GM23338 (cell line): Measurements from ENCODE around the gene RS1. TPM values are rescaled to one million over a fixed set of nuclear protein-coding genes. Genes with fewer than 3 reads are reported as not detected.

ENCODE experiments used
- ATAC-seq: fragments of 200-7000 bp; cut with Tn5 transposase; 3 replicates; pipeline ENCODE4 v1.9.1; 2020
- DNase-seq: peaks from one replicate; pipeline ENCODE4 v3.0.0-alpha.2; 2015; ENCODE audit warnings: low spot score
- H2AFZ ChIP-seq: fragments of 200-600 bp; sonication (generic); 2 replicates; pipeline ENCODE4 v1.8.0; 2016; ENCODE audit warnings: antibody characterized with exemption, mild to moderate bottlenecking, moderate library complexity
- H3F3A ChIP-seq: fragments of 200-600 bp; sonication (generic); replicated peaks from 2 replicates; pipeline ENCODE4 v1.8.0; 2017; ENCODE audit warnings: antibody characterized with exemption, mixed run types, low read depth
- H3K27ac ChIP-seq: fragments of 200-600 bp; sonication (generic); 2 replicates; pipeline ENCODE4 v1.6.1; 2016; ENCODE audit warnings: low read depth
- H3K27me3 ChIP-seq: fragments of 200-600 bp; sonication (generic); 2 replicates; pipeline ENCODE4 v1.8.0; 2016; ENCODE audit warnings: mild to moderate bottlenecking, mixed run types, moderate library complexity; ENCODE audit not compliant: insufficient read depth
- H3K36me3 ChIP-seq: fragments of 200-600 bp; sonication (generic); 2 replicates; pipeline ENCODE4 v1.8.0; 2016; ENCODE audit warnings: mild to moderate bottlenecking; ENCODE audit not compliant: insufficient read depth
- H3K4me1 ChIP-seq: fragments of 200-600 bp; sonication (generic); 2 replicates; pipeline ENCODE4 v1.8.0; 2016; ENCODE audit warnings: mild to moderate bottlenecking, moderate library complexity; ENCODE audit not compliant: insufficient read depth
- H3K4me2 ChIP-seq: fragments of 200-600 bp; sonication (generic); 2 replicates; pipeline ENCODE4 v1.7.1; 2017; ENCODE audit warnings: mixed run types
- H3K4me3 ChIP-seq: fragments of 200-600 bp; sonication (generic); 2 replicates; pipeline ENCODE4 v1.6.1; 2016; ENCODE audit warnings: mixed run types
- H3K79me2 ChIP-seq: fragments of 200-600 bp; sonication (generic); replicated peaks from 2 replicates; pipeline ENCODE4 v1.8.0; 2017; ENCODE audit warnings: mild to moderate bottlenecking; ENCODE audit not compliant: insufficient read depth
- H3K9me2 ChIP-seq: fragments of 200-600 bp; sonication (generic); 2 replicates; pipeline ENCODE4 v1.8.0; 2017; ENCODE audit not compliant: insufficient read depth
- H4K20me1 ChIP-seq: fragments of 200-600 bp; sonication (generic); replicated peaks from 2 replicates; pipeline ENCODE4 v1.8.0; 2017; ENCODE audit warnings: mild to moderate bottlenecking; ENCODE audit not compliant: insufficient read depth
- H3K27ac Mint-ChIP-seq: 2 replicates; pipeline ENCODE4 v1.8.0; 2020; ENCODE audit warnings: inconsistent platforms, mild to moderate bottlenecking, moderate library complexity, mixed read lengths
- H3K27me3 Mint-ChIP-seq: 3 replicates; pipeline ENCODE4 v1.8.0; 2022; ENCODE audit warnings: low read depth, mild to moderate bottlenecking, moderate library complexity, mixed read lengths, inconsistent platforms; ENCODE audit not compliant: insufficient read depth, poor library complexity
- H3K36me3 Mint-ChIP-seq: 3 replicates; pipeline ENCODE4 v1.8.0; 2021; ENCODE audit warnings: low read depth, mild to moderate bottlenecking, inconsistent platforms, moderate library complexity, mixed read lengths
- H3K4me1 Mint-ChIP-seq: 3 replicates; pipeline ENCODE4 v1.8.0; 2020; ENCODE audit warnings: mild to moderate bottlenecking, inconsistent platforms, mixed read lengths
- H3K4me3 Mint-ChIP-seq: 3 replicates; pipeline ENCODE4 v1.8.0; 2021; ENCODE audit warnings: moderate library complexity, mild to moderate bottlenecking, inconsistent platforms, mixed read lengths
- H3K9me3 Mint-ChIP-seq: 3 replicates; pipeline ENCODE4 v1.8.0; 2020; ENCODE audit warnings: moderate library complexity, mild to moderate bottlenecking, inconsistent platforms, mixed read lengths
- CREB1 ChIP-seq: fragments of 250-450 bp; sonication (Bioruptor Pico); IDR thresholded peaks from 2 replicates; pipeline ENCODE4 v1.5.0; 2020; ENCODE audit warnings: low read depth, mild to moderate bottlenecking, moderate library complexity
- EZH2 ChIP-seq: fragments of 200-600 bp; sonication (generic); IDR thresholded peaks from one replicate; pipeline ENCODE4 v1.8.0; 2017; ENCODE audit warnings: antibody characterized with exemption, mild to moderate bottlenecking, low read depth; ENCODE audit not compliant: unreplicated experiment
- EZH2phosphoT487 ChIP-seq: fragments of 200-600 bp; sonication (generic); IDR thresholded peaks from one replicate; pipeline ENCODE4 v1.8.1; 2018; ENCODE audit warnings: antibody characterized with exemption; ENCODE audit not compliant: unreplicated experiment
- JUNB ChIP-seq: IDR thresholded peaks from one replicate; pipeline ENCODE4 v1.6.1; 2016; ENCODE audit warnings: antibody characterized with exemption; ENCODE audit not compliant: unreplicated experiment
- NANOG ChIP-seq: IDR thresholded peaks from 2 replicates; pipeline ENCODE4 v1.6.1; 2016; ENCODE audit warnings: antibody characterized with exemption, borderline replicate concordance
- POLR2AphosphoS5 ChIP-seq: IDR thresholded peaks from 2 replicates; pipeline ENCODE4 v1.6.1; 2016; ENCODE audit warnings: antibody characterized with exemption, low read depth
- STAT1 ChIP-seq: IDR thresholded peaks from one replicate; pipeline ENCODE4 v1.6.1; 2016; ENCODE audit warnings: antibody characterized with exemption; ENCODE audit not compliant: unreplicated experiment
- ZNF114 ChIP-seq: fragments of 250-450 bp; sonication (Bioruptor Pico); IDR thresholded peaks from 2 replicates; pipeline ENCODE4 v1.5.0; 2020; ENCODE audit warnings: mild to moderate bottlenecking, moderate library complexity
- ZNF331 ChIP-seq: fragments of 250-450 bp; sonication (Bioruptor Pico); IDR thresholded peaks from 2 replicates; pipeline ENCODE4 v1.5.0; 2020; ENCODE audit warnings: low read depth, mild to moderate bottlenecking, moderate library complexity
- polyA plus RNA-seq: library from polyadenylated mRNA; unstranded; fragments of >200 nt; fragmentation: Nextera tagmentation; extraction: Ambion mirVana; gene quantifications from 2 replicates; pipeline ENCODE4 v1.2.1, GENCODE V29; 2016
- total RNA-seq: library from RNA; depleted of rRNA; stranded (reverse); fragments of >200 nt; shearing (Covaris generic); gene quantifications from 2 replicates; pipeline ENCODE4 v1.2.3, GENCODE V29; 2014
- TF ChIP-seq, protein P1 (sequence below), 2 experiments: fragments of 200-600 bp in 1 of 2; sonication (generic) in 1 of 2; conservative IDR thresholded peaks; 2 replicates each; pipeline versions ENCODE4 v1.5.1 to v1.6.1; 2016 to 2017; ENCODE audit warnings: antibody characterized with exemption in 2 of 2, low read depth in 2 of 2, mild to moderate bottlenecking in 2 of 2, moderate library complexity in 1 of 2
- TF ChIP-seq, protein P2 (sequence below): IDR thresholded peaks from 2 replicates; pipeline ENCODE4 v1.6.1; 2016; ENCODE audit warnings: antibody characterized with exemption
- TF ChIP-seq, protein P3 (sequence below): IDR thresholded peaks from one replicate; pipeline ENCODE4 v1.6.1; 2018; ENCODE audit warnings: antibody characterized with exemption; ENCODE audit not compliant: unreplicated experiment
- TF ChIP-seq, protein P4 (sequence below): fragments of 250-450 bp; sonication (Bioruptor Pico); IDR thresholded peaks from 2 replicates; pipeline ENCODE4 v1.5.0; 2020; ENCODE audit warnings: mild to moderate bottlenecking, moderate library complexity

Gene RS1
- total and polyA plus RNA-seq, 2 experiments from 2014 or later: not detected

DNA sequence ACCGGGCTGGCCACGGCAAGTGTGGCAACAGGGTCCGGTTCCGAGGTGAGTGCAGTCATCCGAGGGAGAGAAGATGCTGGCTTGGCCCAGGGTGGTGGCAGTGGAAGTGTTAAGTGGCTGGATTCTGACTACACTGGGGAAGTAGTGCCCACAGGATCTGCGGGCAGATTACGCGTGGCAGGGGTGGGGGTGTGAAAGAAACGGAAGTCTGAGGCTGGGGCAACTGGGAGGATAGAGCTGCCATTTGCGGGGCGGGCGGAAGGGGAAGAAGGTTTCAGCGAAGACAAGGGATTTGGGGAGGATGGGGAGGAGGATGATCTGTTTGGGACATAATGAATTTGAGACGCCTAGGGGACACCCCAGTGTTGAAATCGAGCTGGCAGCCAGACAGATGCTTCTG is 5.3 kb downstream of the RS1 start:
- no peak for ATAC-seq
- H3K4me1 ChIP-seq: no peaks in the 10 kb centered on the region
- Mint-ChIP-seq H3K27me3 (peaks cover 3% of the 10 kb centered on the region), H3K4me1 (peaks cover 3% of the 10 kb centered on the region; the same call in 2 of the 3 replicates), H3K27ac (no peak overlapping the region), H3K36me3 (no peaks in the 10 kb centered on the region), H3K4me3 (no peak overlapping the region), H3K9me3 (peaks cover 3% of the 10 kb centered on the region; the same call in 1 of the 3 replicates)
- TF ChIP-seq STAT1: no peak
- no peak for TF ChIP-seq EZH2phosphoT487
- TF ChIP-seq ZNF114 (CRISPR knock-in tag): no peak
- TF ChIP-seq CREB1 (CRISPR knock-in tag): no peak
- TF ChIP-seq EZH2: no peak
- no peak for TF ChIP-seq NANOG
- TF ChIP-seq, protein P1, sequence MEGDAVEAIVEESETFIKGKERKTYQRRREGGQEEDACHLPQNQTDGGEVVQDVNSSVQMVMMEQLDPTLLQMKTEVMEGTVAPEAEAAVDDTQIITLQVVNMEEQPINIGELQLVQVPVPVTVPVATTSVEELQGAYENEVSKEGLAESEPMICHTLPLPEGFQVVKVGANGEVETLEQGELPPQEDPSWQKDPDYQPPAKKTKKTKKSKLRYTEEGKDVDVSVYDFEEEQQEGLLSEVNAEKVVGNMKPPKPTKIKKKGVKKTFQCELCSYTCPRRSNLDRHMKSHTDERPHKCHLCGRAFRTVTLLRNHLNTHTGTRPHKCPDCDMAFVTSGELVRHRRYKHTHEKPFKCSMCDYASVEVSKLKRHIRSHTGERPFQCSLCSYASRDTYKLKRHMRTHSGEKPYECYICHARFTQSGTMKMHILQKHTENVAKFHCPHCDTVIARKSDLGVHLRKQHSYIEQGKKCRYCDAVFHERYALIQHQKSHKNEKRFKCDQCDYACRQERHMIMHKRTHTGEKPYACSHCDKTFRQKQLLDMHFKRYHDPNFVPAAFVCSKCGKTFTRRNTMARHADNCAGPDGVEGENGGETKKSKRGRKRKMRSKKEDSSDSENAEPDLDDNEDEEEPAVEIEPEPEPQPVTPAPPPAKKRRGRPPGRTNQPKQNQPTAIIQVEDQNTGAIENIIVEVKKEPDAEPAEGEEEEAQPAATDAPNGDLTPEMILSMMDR (conservative IDR thresholded peaks at IDR 0.05; ENCODE audit: low read depth in 2 of 2): no peak
- TF ChIP-seq ZNF331 (CRISPR knock-in tag): no peak
- TF ChIP-seq, protein P2, sequence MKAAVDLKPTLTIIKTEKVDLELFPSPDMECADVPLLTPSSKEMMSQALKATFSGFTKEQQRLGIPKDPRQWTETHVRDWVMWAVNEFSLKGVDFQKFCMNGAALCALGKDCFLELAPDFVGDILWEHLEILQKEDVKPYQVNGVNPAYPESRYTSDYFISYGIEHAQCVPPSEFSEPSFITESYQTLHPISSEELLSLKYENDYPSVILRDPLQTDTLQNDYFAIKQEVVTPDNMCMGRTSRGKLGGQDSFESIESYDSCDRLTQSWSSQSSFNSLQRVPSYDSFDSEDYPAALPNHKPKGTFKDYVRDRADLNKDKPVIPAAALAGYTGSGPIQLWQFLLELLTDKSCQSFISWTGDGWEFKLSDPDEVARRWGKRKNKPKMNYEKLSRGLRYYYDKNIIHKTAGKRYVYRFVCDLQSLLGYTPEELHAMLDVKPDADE: no peak
- TF ChIP-seq, protein P3, sequence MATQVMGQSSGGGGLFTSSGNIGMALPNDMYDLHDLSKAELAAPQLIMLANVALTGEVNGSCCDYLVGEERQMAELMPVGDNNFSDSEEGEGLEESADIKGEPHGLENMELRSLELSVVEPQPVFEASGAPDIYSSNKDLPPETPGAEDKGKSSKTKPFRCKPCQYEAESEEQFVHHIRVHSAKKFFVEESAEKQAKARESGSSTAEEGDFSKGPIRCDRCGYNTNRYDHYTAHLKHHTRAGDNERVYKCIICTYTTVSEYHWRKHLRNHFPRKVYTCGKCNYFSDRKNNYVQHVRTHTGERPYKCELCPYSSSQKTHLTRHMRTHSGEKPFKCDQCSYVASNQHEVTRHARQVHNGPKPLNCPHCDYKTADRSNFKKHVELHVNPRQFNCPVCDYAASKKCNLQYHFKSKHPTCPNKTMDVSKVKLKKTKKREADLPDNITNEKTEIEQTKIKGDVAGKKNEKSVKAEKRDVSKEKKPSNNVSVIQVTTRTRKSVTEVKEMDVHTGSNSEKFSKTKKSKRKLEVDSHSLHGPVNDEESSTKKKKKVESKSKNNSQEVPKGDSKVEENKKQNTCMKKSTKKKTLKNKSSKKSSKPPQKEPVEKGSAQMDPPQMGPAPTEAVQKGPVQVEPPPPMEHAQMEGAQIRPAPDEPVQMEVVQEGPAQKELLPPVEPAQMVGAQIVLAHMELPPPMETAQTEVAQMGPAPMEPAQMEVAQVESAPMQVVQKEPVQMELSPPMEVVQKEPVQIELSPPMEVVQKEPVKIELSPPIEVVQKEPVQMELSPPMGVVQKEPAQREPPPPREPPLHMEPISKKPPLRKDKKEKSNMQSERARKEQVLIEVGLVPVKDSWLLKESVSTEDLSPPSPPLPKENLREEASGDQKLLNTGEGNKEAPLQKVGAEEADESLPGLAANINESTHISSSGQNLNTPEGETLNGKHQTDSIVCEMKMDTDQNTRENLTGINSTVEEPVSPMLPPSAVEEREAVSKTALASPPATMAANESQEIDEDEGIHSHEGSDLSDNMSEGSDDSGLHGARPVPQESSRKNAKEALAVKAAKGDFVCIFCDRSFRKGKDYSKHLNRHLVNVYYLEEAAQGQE: no peak
- TF ChIP-seq, protein P4, sequence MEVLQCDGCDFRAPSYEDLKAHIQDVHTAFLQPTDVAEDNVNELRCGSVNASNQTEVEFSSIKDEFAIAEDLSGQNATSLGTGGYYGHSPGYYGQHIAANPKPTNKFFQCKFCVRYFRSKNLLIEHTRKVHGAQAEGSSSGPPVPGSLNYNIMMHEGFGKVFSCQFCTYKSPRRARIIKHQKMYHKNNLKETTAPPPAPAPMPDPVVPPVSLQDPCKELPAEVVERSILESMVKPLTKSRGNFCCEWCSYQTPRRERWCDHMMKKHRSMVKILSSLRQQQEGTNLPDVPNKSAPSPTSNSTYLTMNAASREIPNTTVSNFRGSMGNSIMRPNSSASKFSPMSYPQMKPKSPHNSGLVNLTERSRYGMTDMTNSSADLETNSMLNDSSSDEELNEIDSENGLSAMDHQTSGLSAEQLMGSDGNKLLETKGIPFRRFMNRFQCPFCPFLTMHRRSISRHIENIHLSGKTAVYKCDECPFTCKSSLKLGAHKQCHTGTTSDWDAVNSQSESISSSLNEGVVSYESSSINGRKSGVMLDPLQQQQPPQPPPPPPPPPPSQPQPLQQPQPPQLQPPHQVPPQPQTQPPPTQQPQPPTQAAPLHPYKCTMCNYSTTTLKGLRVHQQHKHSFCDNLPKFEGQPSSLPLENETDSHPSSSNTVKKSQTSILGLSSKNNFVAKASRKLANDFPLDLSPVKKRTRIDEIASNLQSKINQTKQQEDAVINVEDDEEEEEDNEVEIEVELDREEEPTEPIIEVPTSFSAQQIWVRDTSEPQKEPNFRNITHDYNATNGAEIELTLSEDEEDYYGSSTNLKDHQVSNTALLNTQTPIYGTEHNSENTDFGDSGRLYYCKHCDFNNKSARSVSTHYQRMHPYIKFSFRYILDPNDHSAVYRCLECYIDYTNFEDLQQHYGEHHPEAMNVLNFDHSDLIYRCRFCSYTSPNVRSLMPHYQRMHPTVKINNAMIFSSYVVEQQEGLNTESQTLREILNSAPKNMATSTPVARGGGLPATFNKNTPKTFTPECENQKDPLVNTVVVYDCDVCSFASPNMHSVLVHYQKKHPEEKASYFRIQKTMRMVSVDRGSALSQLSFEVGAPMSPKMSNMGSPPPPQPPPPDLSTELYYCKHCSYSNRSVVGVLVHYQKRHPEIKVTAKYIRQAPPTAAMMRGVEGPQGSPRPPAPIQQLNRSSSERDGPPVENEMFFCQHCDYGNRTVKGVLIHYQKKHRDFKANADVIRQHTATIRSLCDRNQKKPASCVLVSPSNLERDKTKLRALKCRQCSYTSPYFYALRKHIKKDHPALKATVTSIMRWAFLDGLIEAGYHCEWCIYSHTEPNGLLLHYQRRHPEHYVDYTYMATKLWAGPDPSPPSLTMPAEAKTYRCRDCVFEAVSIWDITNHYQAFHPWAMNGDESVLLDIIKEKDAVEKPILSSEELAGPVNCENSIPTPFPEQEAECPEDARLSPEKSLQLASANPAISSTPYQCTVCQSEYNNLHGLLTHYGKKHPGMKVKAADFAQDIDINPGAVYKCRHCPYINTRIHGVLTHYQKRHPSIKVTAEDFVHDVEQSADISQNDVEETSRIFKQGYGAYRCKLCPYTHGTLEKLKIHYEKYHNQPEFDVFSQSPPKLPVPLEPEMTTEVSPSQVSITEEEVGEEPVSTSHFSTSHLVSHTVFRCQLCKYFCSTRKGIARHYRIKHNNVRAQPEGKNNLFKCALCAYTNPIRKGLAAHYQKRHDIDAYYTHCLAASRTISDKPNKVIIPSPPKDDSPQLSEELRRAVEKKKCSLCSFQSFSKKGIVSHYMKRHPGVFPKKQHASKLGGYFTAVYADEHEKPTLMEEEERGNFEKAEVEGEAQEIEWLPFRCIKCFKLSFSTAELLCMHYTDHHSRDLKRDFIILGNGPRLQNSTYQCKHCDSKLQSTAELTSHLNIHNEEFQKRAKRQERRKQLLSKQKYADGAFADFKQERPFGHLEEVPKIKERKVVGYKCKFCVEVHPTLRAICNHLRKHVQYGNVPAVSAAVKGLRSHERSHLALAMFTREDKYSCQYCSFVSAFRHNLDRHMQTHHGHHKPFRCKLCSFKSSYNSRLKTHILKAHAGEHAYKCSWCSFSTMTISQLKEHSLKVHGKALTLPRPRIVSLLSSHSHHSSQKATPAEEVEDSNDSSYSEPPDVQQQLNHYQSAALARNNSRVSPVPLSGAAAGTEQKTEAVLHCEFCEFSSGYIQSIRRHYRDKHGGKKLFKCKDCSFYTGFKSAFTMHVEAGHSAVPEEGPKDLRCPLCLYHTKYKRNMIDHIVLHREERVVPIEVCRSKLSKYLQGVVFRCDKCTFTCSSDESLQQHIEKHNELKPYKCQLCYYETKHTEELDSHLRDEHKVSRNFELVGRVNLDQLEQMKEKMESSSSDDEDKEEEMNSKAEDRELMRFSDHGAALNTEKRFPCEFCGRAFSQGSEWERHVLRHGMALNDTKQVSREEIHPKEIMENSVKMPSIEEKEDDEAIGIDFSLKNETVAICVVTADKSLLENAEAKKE: no peak
- TF ChIP-seq JUNB: no peak
- TF ChIP-seq POLR2AphosphoS5: no peak
- H3K4me3 ChIP-seq: no peak overlapping the region
- H3K36me3 ChIP-seq: no peaks in the 10 kb centered on the region
- H3K79me2 ChIP-seq: no peaks in the 10 kb centered on the region
- no peaks in the 10 kb centered on the region for H4K20me1 ChIP-seq
- no peaks in the 10 kb centered on the region for H3F3A ChIP-seq
- H3K27me3 ChIP-seq: no peaks in the 10 kb centered on the region
- H2AFZ ChIP-seq: no peak overlapping the region
- H3K4me2 ChIP-seq: no peak overlapping the region
- no peak for DNase-seq
- H3K27ac ChIP-seq: no peak overlapping the region
- H3K9me2 ChIP-seq: no peaks in the 10 kb centered on the region
